Endothelial cell of umbilical vein (primary cell): ENCODE results near the gene KCNQ1OT1. TPM values are rescaled to one million over a fixed set of nuclear protein-coding genes. Genes with fewer than 3 reads are reported as not detected.

Experiments used
- BruUV-seq: library from RNA; stranded (reverse); fragments of 400-500 nt; replicated peaks from 2 replicates; lab custom pipeline; 2021; lab: Mats Ljungman, UMichigan
- CTCF ChIA-PET: fragments of 300-600, 350-600 bp; sonication (Branson Sonifier 250); formaldehyde crosslinking; loops from one replicate; lab custom pipeline; 2021; ENCODE audit warnings: antibody characterized with exemption, inconsistent platforms; lab: Charles Lee
- POLR2A ChIA-PET: fragments of 300-600, 350-600 bp; sonication (Branson Sonifier 250); formaldehyde crosslinking; loops from one replicate; lab custom pipeline; 2021; ENCODE audit warnings: antibody characterized with exemption, inconsistent platforms; lab: Charles Lee
- DNase-seq: peaks from one replicate; pipeline ENCODE4 v3.0.0-alpha.2; 2011; ENCODE audit warnings: low read depth, low spot score
- FAIRE-seq: peaks from 2 replicates; lab custom pipeline; 2011; peaks lifted over from hg19 to GRCh38; lab: Jason Lieb, UNC
- H2AFZ ChIP-seq: 2 replicates; pipeline ENCODE4 v1.6.0; 2012; ENCODE audit warnings: low read depth, low read length, control low read depth, inconsistent platforms
- H3K27ac ChIP-seq: 2 replicates; pipeline ENCODE4 v1.5.1; 2011; ENCODE audit warnings: low read depth, mild to moderate bottlenecking, control low read depth, low read length, moderate library complexity; ENCODE audit not compliant: insufficient read depth
- H3K27me3 ChIP-seq, 2 experiments: 2 replicates each; pipeline versions ENCODE4 v1.6.0 to v1.6.1; 2011; ENCODE audit warnings: low read length in 2 of 2, mixed read lengths in 1 of 2; ENCODE audit not compliant: control insufficient read depth in 2 of 2, insufficient read depth in 2 of 2
- H3K36me3 ChIP-seq, 2 experiments: 2 replicates in 1 of 2; 3 replicates in 1 of 2; pipeline ENCODE4 v1.5.1; 2011; ENCODE audit warnings: low read length in 2 of 2, mild to moderate bottlenecking in 1 of 2, moderate library complexity in 1 of 2; ENCODE audit not compliant: control insufficient read depth in 2 of 2, insufficient read depth in 2 of 2; ENCODE audit errors: extremely low read depth in 1 of 2
- H3K4me1 ChIP-seq: 3 replicates; pipeline ENCODE4 v1.5.1; 2011; ENCODE audit warnings: mild to moderate bottlenecking, low read length; ENCODE audit not compliant: control insufficient read depth, insufficient read depth; ENCODE audit errors: extremely low read depth
- H3K4me2 ChIP-seq: 2 replicates; pipeline ENCODE4 v1.6.1; 2011; ENCODE audit warnings: low read length, control low read depth, mixed read lengths; ENCODE audit not compliant: insufficient read depth
- H3K4me3 ChIP-seq, 3 experiments: fragments of 200-600 bp in 1 of 3; sonication (generic), shearing (Covaris generic) in 1 of 3; replicated peaks in 1 of 3; 2 replicates each; pipeline ENCODE4 v1.5.1; 2011 to 2016; ENCODE audit warnings: control low read depth in 3 of 3, low read length in 3 of 3, mild to moderate bottlenecking in 2 of 3, inconsistent platforms in 1 of 3, low read depth in 1 of 3, moderate library complexity in 1 of 3; ENCODE audit not compliant: insufficient read depth in 1 of 3
- H3K79me2 ChIP-seq: 2 replicates; pipeline ENCODE4 v1.6.0; 2012; ENCODE audit warnings: low read length, inconsistent platforms; ENCODE audit not compliant: control insufficient read depth, insufficient read depth
- H3K9ac ChIP-seq: replicated peaks from 2 replicates; pipeline ENCODE3; 2011; ENCODE audit warnings: low read length, control low read depth; ENCODE audit not compliant: insufficient read depth; ENCODE audit errors: extremely low read depth
- H3K9me1 ChIP-seq: replicated peaks from 3 replicates; pipeline ENCODE4 v1.6.0; 2011; ENCODE audit warnings: mild to moderate bottlenecking, low read length; ENCODE audit not compliant: control insufficient read depth, insufficient read depth; ENCODE audit errors: extremely low read depth
- H3K9me3 ChIP-seq: replicated peaks from 2 replicates; pipeline ENCODE4 v1.5.1; 2012; ENCODE audit warnings: low read length, inconsistent platforms; ENCODE audit not compliant: control insufficient read depth, insufficient read depth
- H4K20me1 ChIP-seq: replicated peaks from 2 replicates; pipeline ENCODE3; 2011; ENCODE audit warnings: mild to moderate bottlenecking, low read length; ENCODE audit not compliant: control insufficient read depth, insufficient read depth; ENCODE audit errors: extremely low read depth
- CTCF ChIP-seq, 2 donors: IDR thresholded peaks; 1 replicate in 1 of 2; 2 replicates in 1 of 2; pipeline ENCODE4 v1.5.1; 2011; ENCODE audit warnings: low read length in 2 of 2, mild to moderate bottlenecking in 2 of 2, moderate library complexity in 2 of 2, control low read depth in 1 of 2, inconsistent platforms in 1 of 2, low read depth in 1 of 2; ENCODE audit not compliant: insufficient read depth in 1 of 2; ENCODE audit errors: extremely low read depth in 1 of 2
- EZH2 ChIP-seq: IDR thresholded peaks from 2 replicates; pipeline ENCODE4 v1.6.1; 2012; ENCODE audit warnings: borderline replicate concordance, low read depth, mild to moderate bottlenecking, moderate library complexity, low read length, inconsistent platforms; ENCODE audit not compliant: severe bottlenecking
- JUN ChIP-seq: IDR thresholded peaks from 2 replicates; pipeline ENCODE4 v1.6.1; 2011; ENCODE audit warnings: borderline replicate concordance, low read depth; ENCODE audit not compliant: insufficient read length, insufficient read depth
- POLR2A ChIP-seq: IDR thresholded peaks from 2 replicates; pipeline ENCODE4 v1.6.1; 2012; ENCODE audit warnings: low read depth, mild to moderate bottlenecking, control low read depth, low read length
- POLR2AphosphoS5 ChIP-seq: IDR thresholded peaks from 2 replicates; pipeline ENCODE4 v1.6.1; 2012; ENCODE audit warnings: low read depth, mild to moderate bottlenecking, control low read depth, low read length, moderate library complexity; ENCODE audit not compliant: insufficient read depth
- dilution Hi-C: fragments of 300-500 bp; cut with MboI; formaldehyde crosslinking; loops from one replicate; pipeline ENCODE4 v1.15.0; 2019; ENCODE audit warnings: low sequenced_read_pairs; ENCODE audit not compliant: extremely low pct_ligation_motif_present
- intact Hi-C: fragments of 100-400 bp; cut with micrococcal nuclease; formaldehyde crosslinking; loops from one replicate; pipeline ENCODE4 v1.10.0; 2022
- polyA plus RNA-seq, 4 experiments: library from polyadenylated mRNA; depleted of rRNA in 3 of 4; stranded (reverse) in 3 of 4; unstranded in 1 of 4; fragments of >200 nt; gene quantifications; 2 replicates each; pipeline versions ENCODE4 v1.2.1 to v1.2.3, GENCODE V29; 2011 to 2012; ENCODE audit warnings: missing spikeins in 1 of 4
- total RNA-seq: library from RNA; stranded (reverse); gene quantifications from 2 replicates; pipeline ENCODE4 v1.2.3, GENCODE V29; 2021

KCNQ1OT1 gene
- total and polyA plus RNA-seq, 2 donors (not counting 3 experiments of a cell fraction or from before 2014, with no cell fraction given), result 0.11 to 1.8 TPM

- no peak for DNase-seq
- BruUV-seq, result no TSS peak
These were observed 7.6 kb downstream of the KCNQ1OT1 start for GRCh38 chr11:2691991-2692875.

More at GRCh38 chr11:2691991-2692875, 7.6 kb downstream of the KCNQ1OT1 start:
- dilution Hi-C loops (no loop called here), intact Hi-C loops (loop anchor here (5.0 kb wide), 1 partner anchor 195 kb away; the partner anchor contains the start of gene CDKN1C)
- FAIRE-seq, result no peak
- Histone ChIP-seq H3K27me3 (no peaks in the 10 kb centered on the region), H3K4me1 (no peaks in the 10 kb centered on the region), H3K27ac (no peak overlapping the region), H3K9ac (no peak overlapping the region), H3K9me1 (no peaks in the 10 kb centered on the region), H3K4me3 (no peak overlapping the region), H3K36me3 (no peaks in the 10 kb centered on the region), H3K9me3 (no peaks in the 10 kb centered on the region), H4K20me1 (no peaks in the 10 kb centered on the region), H3K4me2 (no peak overlapping the region), H2AFZ (no peak overlapping the region), H3K79me2 (peaks cover 33% of the 10 kb centered on the region)
- ChIA-PET CTCF (no interaction called here), POLR2A (no interaction called here)
- no peak for TF ChIP-seq EZH2
- no peak for TF ChIP-seq POLR2AphosphoS5
- no peak for TF ChIP-seq JUN
- no peak for TF ChIP-seq POLR2A
- TF ChIP-seq CTCF (IDR thresholded peaks at IDR 0.05; ENCODE audit: extremely low read depth in 1 of 2, insufficient read depth in 1 of 2, low read depth in 1 of 2, low read length in 2 of 2), result peak in 1 of 2 donors; percentile 19
